Heart right ventricle (tissue), 16 donors: ENCODE results near the gene COPS4. TPM values are rescaled to one million over a fixed set of nuclear protein-coding genes. Genes with fewer than 3 reads are reported as not detected.
"Not testable (repeated sequence)": the region's sequence is repeated elsewhere in the genome, so short reads cannot be mapped to it uniquely, and the experiment has no call there.

Experiments
- ATAC-seq, 8 donors: fragments of 200-7000 bp; cut with Tn5 transposase; one replicate each; pipeline ENCODE4 v1.9.1; 2020; ENCODE audit warnings: mild to moderate bottlenecking in 8 of 8, moderate library complexity in 8 of 8, moderate number of reproducible peaks in 1 of 8
- DNase-seq, 2 donors: peaks; one replicate each; pipeline ENCODE4 v3.0.0-alpha.2; 2020
- H3K27ac ChIP-seq, 10 donors: fragments of 200-600 bp; sonication (generic) in 2 of 10; one replicate each; pipeline versions ENCODE4 v1.5.0 to v1.8.0; 2020 to 2022; ENCODE audit warnings: mild to moderate bottlenecking in 3 of 10
- H3K27me3 ChIP-seq, 7 donors: fragments of 200-600 bp; one replicate each; pipeline ENCODE4 v1.8.0; 2021 to 2022; ENCODE audit warnings: mild to moderate bottlenecking in 2 of 7
- H3K36me3 ChIP-seq, 9 donors: fragments of 200-600 bp; sonication (generic) in 1 of 9; one replicate each; pipeline versions ENCODE4 v1.5.0 to v1.8.0; 2020 to 2022; ENCODE audit warnings: mild to moderate bottlenecking in 2 of 9
- H3K4me1 ChIP-seq, 9 donors: fragments of 200-600 bp; sonication (generic) in 1 of 9; one replicate each; pipeline versions ENCODE4 v1.5.0 to v1.8.0; 2020 to 2022; ENCODE audit warnings: mild to moderate bottlenecking in 4 of 9
- H3K4me3 ChIP-seq, 10 donors: fragments of 200-600 bp; sonication (generic) in 2 of 10; one replicate each; pipeline versions ENCODE4 v1.5.0 to v1.8.0; 2020 to 2022; ENCODE audit warnings: mild to moderate bottlenecking in 7 of 10, moderate library complexity in 2 of 10
- H3K9me3 ChIP-seq, 11 donors: fragments of 200-600 bp in 10 of 11; sonication (generic) in 2 of 11; one replicate each; pipeline versions ENCODE4 v1.5.0 to v1.8.0; 2013 to 2022; ENCODE audit warnings: mild to moderate bottlenecking in 2 of 11, control low read depth in 1 of 11, moderate library complexity in 1 of 11
- WGBS, 2 donors: extraction: QIAGEN DNeasy Blood & Tissue Kit; methylation state at CpG; one replicate each; pipeline ENCODE4 v1.1.7; 2013; ENCODE audit warnings: inconsistent platforms in 1 of 2; 5-methylcytosine and 5-hydroxymethylcytosine counted together
- intact Hi-C, 10 donors: fragments of 100-400 bp; cut with DNase I; formaldehyde crosslinking; loops; one replicate each; pipeline versions ENCODE4 v1.11.1 to v1.14.2; 2022
- polyA plus RNA-seq, 2 donors: library from polyadenylated mRNA; stranded (reverse); fragments of 200-250 nt; gene quantifications; one replicate each; pipeline ENCODE4 v1.2.3, GENCODE V29; 2013
- total RNA-seq, 10 donors: library from RNA; stranded (reverse); fragmentation: NEBNext Ultra II Directional in 3 of 10; extraction: Animal tissue kit (Norgen Biotek cat#: 25700) in 3 of 10; gene quantifications; one replicate each; pipeline versions ENCODE4 v1.2.1 to v1.2.4, GENCODE V29; 2021 to 2023
- TF ChIP-seq, protein P1 (sequence below), 9 donors: fragments of 200-600 bp; sonication (generic) in 2 of 9; IDR thresholded peaks; one replicate each; pipeline versions ENCODE4 v1.5.0 to v1.8.0; 2021 to 2022; ENCODE audit warnings: antibody characterized with exemption in 9 of 9, mild to moderate bottlenecking in 5 of 9, moderate library complexity in 1 of 9
- donor health status: Arrhythmogenic right ventricular cardiomyopathy.
- donor health status: ischemic (EF 13 %, LVEDD 7.1; RV severe dilation, severe dysfunction).
- donor health status: healthy with polysubstance abuse.
- donor health status: DM: no; HTN: yes; CAD: no.
- donor health status: DM: no; HTN: no; CAD: no.
- donor health status: ischemic (EF 25% LVEDD 6.9; RV normal size, moderate dysfunction).
- donor health status: ischemic (EF 25% LVEDD 5.7; RV mildly dilated, moderate dysfunction).
- donor health status: healthy.
- donor health status: DM: yes; HTN: yes; CAD: no.
- donor health status: Ischemic cardiomyopathy.
- donor health status: ischemic (EF 35%, LVEDD 5.7; RV mildly dilated, moderate dysfunction).
- donor health status: nonischemic (EF 11% LVEDD 7.7; RV severe dilation, severe dysfunction).
- donor health status: DM: yes; HTN: yes; CAD: no.
- donor health status: PGD.
- donor health status: ischemic (EF 29% LVEDD 5.4; RV normal size, mild dysfunction).
- donor health status: nonischemic (EF 23%, LVEDD 6.1; RV moderate dilation, normal function).

COPS4 gene
- total and polyA plus RNA-seq, 12 donors, result 12.5 to 65.1 (median 57.2) TPM

DNA sequence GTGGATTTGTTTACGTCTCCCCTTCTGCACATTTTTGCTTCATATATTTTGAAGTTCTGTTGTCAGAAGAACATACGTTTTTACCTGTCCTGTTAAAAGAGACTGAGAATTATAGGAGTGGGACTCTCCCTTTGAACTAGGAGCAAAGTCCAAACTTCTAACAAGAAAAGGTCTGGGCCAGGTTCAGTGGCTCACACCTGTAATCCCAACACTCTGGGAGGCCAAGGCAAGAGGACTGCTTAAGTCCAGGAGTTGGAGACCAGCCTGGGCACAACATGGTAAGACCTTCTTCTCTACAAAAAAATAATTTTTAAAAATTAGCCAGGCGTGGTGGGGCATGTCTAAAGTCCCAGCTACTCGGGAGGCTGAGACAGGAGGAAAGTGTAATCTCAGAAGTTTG lies 40.1 kb upstream of the COPS4 start:
- H3K27me3 ChIP-seq, result no peaks in the 10 kb centered on the region
- ATAC-seq (no peak), DNase-seq (no peak)
- intact Hi-C loops, result no loop called here
- no peak overlapping the region for H3K4me3 ChIP-seq
- TF ChIP-seq, protein P1, sequence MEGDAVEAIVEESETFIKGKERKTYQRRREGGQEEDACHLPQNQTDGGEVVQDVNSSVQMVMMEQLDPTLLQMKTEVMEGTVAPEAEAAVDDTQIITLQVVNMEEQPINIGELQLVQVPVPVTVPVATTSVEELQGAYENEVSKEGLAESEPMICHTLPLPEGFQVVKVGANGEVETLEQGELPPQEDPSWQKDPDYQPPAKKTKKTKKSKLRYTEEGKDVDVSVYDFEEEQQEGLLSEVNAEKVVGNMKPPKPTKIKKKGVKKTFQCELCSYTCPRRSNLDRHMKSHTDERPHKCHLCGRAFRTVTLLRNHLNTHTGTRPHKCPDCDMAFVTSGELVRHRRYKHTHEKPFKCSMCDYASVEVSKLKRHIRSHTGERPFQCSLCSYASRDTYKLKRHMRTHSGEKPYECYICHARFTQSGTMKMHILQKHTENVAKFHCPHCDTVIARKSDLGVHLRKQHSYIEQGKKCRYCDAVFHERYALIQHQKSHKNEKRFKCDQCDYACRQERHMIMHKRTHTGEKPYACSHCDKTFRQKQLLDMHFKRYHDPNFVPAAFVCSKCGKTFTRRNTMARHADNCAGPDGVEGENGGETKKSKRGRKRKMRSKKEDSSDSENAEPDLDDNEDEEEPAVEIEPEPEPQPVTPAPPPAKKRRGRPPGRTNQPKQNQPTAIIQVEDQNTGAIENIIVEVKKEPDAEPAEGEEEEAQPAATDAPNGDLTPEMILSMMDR (IDR thresholded peaks at IDR 0.05), result no peak
- 71 to 73% methylated on average over 4 of the region's 4 CpGs for WGBS, 2 donors
- no peaks in the 10 kb centered on the region for H3K36me3 ChIP-seq
- H3K27ac ChIP-seq, result no peak overlapping the region
- no peaks in the 10 kb centered on the region for H3K9me3 ChIP-seq
- H3K4me1 ChIP-seq, result peaks cover 0 to 3% (median 0%) of the 10 kb centered on the region in 9 donors

DNA sequence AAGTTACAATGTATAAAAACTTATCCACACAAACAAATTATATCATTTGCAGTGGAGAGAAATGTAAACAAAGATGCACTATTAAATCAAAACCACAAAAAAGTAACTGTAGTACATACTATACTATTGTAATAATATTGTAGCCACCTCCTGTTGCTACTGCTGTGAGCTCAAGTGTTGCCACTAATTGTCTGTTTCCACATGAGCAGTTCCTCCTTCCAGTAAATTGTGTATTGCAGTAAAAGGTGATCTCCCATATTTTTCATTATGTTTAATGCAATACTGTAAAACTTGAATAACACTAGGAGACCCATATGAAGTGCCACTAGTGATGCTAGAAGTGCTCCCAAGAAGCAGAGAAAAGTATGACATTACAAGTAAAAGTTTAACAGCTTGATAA lies 36.1 kb upstream of the COPS4 start:
- H3K4me1 ChIP-seq, result no peaks in the 10 kb centered on the region
- no peak for ATAC-seq
- TF ChIP-seq, protein P1 (IDR thresholded peaks at IDR 0.05), result no peak
- H3K27me3 ChIP-seq, result no peaks in the 10 kb centered on the region
- no peaks in the 10 kb centered on the region for H3K36me3 ChIP-seq
- no peak overlapping the region for H3K4me3 ChIP-seq
- no peak overlapping the region for H3K27ac ChIP-seq
- intact Hi-C loops, result no loop called here
- no peaks in the 10 kb centered on the region for H3K9me3 ChIP-seq
- DNase-seq, result no peak

- no peaks in the 10 kb centered on the region for H3K36me3 ChIP-seq
- intact Hi-C loops, result no loop called here
- DNase-seq, result no peak
- H3K4me1 ChIP-seq, result peaks cover 0 to 11% (median 0%) of the 10 kb centered on the region in 9 donors
- H3K27ac ChIP-seq, result no peak overlapping the region
- 93 to 96% methylated on average over 3 of the region's 3 CpGs for WGBS, 2 donors
- TF ChIP-seq, protein P1 (IDR thresholded peaks at IDR 0.05), result no peak
- H3K4me3 ChIP-seq, result no peak overlapping the region
- H3K27me3 ChIP-seq, result no peaks in the 10 kb centered on the region
- H3K9me3 ChIP-seq, result no peaks in the 10 kb centered on the region
- no peak for ATAC-seq
Observed at GRCh38 chr4:83002329-83002728, 32.7 kb upstream of the COPS4 start.

GRCh38 chr4:83003044-83003791 lies 31.8 kb upstream of the COPS4 start:
- H3K27ac ChIP-seq, DNase-seq, ATAC-seq, H3K27me3 ChIP-seq, intact Hi-C loops, H3K9me3 ChIP-seq, H3K36me3 ChIP-seq, H3K4me3 ChIP-seq: not testable (repeated sequence)
- 94 to 95% methylated on average over 14 of the region's 14 CpGs for WGBS, 2 donors
- peaks cover 0 to 15% (median under 1%) of the 10 kb centered on the region in 9 donors for H3K4me1 ChIP-seq

DNA sequence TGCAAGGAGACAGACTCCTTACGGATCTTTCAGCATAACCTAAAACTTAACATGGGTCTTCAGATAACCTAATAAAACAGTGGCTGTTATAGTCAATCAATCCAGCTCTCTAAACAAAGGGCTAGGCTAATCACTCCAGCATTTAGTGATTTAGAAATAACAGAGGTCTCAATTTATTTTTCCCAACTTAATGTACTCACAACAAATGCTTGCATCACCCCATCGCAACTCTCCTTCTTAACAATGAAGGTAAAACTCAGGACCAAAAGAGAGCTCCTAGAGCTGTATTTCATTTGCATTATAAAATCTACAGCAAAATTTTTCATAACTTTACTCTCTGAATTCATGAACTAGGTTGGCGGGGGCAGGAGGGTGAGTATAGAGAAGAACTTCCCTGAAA lies 25.5 kb upstream of the COPS4 start:
- intact Hi-C loops, result no loop called here
- peak overlapping the region in 3 of 10 donors; percentile 90 to 97 (median 90) for H3K27ac ChIP-seq
- TF ChIP-seq, protein P1 (IDR thresholded peaks at IDR 0.05), result no peak
- ATAC-seq (no peak), DNase-seq (no peak)
- WGBS, 2 donors, result 67 to 74% methylated on average over 3 of the region's 3 CpGs
- no peaks in the 10 kb centered on the region for H3K27me3 ChIP-seq
- H3K4me1 ChIP-seq, result peaks cover 6 to 54% (median 34%) of the 10 kb centered on the region in 9 donors
- no peaks in the 10 kb centered on the region for H3K9me3 ChIP-seq
- H3K4me3 ChIP-seq, result peak overlapping the region in 9 of 10 donors; percentile 63 to 98 (median 84)
- no peaks in the 10 kb centered on the region for H3K36me3 ChIP-seq
